GM20000 (cell line): ENCODE measurements around the gene ZNF385C.
A peak's percentile ranks its signal among the peaks of the same experiment; 100 is the strongest.
"Not testable (repeated sequence)": the region's sequence is repeated elsewhere in the genome, so short reads cannot be mapped to it uniquely, and the experiment has no call there.

Experiments used
- DNase-seq: peaks from one replicate; pipeline ENCODE4 v3.0.0; 2012; ENCODE audit warnings: low spot score
- TF ChIP-seq, protein P1 (sequence below): IDR thresholded peaks from 2 replicates; pipeline ENCODE4 v1.5.1; 2012; ENCODE audit warnings: mild to moderate bottlenecking, control low read depth; ENCODE audit errors: extremely low read depth, missing control alignments

The ZNF385C gene

DNA sequence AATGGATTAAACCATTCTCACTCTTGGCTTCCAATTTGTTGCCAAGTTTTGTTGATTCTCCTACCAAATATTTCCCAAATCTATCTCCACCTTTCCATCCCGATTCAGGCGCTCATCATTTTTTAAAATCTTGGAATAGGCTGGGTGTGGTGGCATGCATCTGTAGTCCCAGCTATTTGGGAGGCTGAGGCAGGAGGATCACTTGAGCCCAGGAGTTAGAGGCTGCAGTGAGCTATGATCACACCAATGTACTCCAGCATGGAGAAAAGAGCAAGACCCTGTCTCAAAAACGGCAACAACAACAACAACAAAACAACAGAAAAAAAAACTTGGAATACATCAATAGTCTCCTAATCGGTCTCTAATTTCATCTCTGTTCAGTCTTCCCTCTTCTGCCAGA, 79.3 kb downstream of the ZNF385C start:
- no peak for DNase-seq
- TF ChIP-seq, protein P1, sequence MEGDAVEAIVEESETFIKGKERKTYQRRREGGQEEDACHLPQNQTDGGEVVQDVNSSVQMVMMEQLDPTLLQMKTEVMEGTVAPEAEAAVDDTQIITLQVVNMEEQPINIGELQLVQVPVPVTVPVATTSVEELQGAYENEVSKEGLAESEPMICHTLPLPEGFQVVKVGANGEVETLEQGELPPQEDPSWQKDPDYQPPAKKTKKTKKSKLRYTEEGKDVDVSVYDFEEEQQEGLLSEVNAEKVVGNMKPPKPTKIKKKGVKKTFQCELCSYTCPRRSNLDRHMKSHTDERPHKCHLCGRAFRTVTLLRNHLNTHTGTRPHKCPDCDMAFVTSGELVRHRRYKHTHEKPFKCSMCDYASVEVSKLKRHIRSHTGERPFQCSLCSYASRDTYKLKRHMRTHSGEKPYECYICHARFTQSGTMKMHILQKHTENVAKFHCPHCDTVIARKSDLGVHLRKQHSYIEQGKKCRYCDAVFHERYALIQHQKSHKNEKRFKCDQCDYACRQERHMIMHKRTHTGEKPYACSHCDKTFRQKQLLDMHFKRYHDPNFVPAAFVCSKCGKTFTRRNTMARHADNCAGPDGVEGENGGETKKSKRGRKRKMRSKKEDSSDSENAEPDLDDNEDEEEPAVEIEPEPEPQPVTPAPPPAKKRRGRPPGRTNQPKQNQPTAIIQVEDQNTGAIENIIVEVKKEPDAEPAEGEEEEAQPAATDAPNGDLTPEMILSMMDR = no peak

DNA sequence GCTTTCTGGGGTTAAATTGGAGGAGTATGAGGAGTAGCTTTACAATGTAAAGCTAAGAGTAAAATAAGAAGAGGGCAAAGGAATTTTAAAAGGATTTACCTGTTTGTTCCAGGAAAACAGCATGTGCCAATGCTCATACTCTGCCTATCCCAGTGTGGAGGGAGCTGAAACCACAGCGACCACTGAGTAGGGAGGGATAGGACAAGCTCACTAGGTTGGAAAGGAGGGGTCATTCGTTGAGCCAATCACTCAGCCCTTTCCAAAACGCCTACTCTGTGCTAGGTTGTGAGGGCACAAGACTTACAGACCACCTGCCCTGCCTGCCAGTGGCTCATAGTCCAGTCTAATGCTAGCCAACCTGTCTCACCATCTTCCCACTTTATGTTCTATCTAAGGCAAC, 79.9 kb downstream of the ZNF385C start:
- TF ChIP-seq, protein P1 = no peak
- peak; percentile 3 for DNase-seq

DNA sequence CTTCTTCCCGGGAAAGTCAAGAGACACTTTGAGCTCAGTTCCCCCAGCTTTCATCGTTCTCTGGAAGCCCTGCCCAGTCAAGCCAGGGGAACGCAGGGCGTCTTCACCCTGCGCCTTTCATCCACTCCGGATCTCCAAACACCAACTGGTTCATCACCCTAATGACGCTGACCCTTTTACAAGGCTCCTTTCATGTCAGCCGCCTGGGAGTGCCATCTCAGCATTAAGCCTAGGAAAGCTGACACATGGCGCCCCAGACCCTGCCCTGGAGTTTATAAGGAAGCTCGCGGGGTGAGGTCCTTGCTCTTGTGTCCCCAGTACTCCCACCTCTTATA, 80.4 kb downstream of the ZNF385C start:
- TF ChIP-seq, protein P1 = no peak
- peak; percentile 57 for DNase-seq

DNA sequence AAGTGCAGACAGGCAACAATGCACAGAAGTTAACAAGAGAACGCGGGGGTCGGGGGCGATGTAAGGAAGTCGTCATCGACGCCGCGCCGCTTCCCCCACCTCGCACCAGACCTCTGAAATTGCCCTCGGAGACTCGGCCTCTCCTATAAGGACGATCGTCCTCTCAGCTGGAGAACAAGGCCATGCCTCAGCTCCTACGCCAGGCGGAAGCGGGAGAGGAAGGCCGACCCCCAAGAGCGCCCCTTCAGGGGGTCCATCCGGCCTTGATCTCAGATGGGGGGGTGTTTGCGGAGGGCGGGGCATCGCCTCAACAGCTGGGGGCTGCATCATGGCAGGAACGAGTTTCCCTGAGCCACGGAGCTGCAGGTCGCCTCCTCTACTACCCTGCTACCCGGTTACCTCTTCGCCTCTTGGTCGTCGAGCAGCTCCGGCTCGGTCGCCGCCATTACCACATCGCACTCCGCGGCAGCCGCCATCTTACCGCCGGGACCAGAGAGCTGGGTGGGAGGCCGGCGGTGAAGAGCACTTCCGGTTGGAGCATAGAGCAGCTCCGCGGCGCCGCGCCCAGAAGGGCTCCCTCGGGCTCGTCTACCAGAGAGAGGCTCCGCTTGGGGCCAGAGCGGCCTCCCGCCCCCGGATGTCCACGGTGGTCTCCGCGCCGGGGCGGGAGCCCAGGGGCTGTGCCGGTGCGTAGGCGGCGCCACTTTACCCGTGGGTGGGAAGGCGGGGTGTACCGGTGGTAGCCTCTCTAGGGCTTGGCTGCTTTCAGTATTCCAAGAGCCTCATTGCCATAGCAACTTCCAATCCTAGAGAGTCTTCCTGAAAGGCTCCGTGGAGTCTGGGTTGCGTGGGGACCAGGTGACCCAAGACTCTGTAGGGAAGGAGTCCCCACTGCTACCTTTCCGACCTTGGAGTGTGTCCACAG, 81.1 kb downstream of the ZNF385C start, which contains the start of gene DNAJC7:
DNAJC7 (minus strand) TSS at position 499 of the 925 bp plus-strand sequence; CDS start at position 476, 23 bp downstream.
- peak; percentile 94 for DNase-seq
- TF ChIP-seq, protein P1 = no peak

DNA sequence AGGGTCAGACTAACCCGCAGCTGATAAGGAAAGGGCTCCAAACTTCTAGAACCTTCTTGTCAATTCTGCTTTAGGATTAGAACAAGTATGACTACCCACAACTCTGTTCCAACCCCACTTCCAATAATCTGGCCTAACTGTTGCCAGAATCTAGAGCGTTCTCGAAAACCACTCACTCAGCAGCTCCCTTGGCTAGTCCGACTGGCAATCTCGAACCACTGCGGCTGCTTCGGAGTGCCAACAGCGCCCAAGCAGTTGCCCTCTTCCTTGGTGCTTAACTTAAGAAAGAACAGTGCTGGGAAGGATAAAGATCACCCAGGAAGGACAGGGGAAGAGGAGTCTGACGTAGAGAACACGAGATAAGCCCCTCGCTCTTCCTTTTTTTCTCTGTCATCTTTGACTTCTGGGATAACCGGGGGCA, 81.9 kb downstream of the ZNF385C start:
- TF ChIP-seq, protein P1 = no peak

DNA sequence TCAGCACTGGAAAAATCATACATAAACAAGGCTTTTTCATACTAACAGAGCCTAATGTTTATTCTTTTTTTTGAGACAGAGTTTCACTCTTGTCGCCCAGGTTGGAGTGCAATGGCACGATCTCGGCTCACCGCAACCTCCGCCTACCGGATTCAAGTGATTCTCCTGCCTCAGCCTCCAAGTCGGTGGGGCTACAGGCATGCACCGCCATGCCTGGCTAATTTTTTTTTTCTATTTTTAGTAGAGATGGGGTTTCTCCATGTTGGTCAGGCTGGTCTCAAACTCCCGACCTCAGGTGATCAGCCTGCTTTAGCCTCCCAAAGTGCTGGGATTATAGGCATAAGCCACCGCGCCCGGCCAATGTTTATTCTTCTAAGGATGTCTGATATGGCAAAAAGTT, 84.5 kb downstream of the ZNF385C start:
- DNase-seq = not testable (repeated sequence)

More for the DNA sequence above, 81.9 kb downstream of the ZNF385C start:
- peak; percentile 10 for DNase-seq

DNA sequence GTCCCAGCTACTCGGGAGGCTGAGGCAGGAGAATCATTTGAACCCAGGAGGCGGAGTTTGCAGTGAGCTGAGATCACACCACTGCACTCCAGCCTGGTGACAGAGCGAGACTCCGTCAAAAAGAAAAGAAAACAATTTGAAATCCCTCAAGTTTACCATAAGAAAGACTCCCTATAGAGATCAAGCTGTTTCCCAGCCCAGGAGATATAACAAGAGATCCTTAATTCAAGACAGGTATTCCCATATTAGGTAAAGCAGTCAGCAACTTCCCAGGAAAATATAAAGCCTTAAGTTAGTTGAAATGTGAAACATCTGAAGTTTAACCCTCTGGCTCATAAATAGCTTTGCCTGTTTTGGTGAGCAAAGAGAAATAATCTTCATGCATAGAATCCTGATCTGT, 85.9 kb downstream of the ZNF385C start:
- DNase-seq = not testable (repeated sequence)

DNA sequence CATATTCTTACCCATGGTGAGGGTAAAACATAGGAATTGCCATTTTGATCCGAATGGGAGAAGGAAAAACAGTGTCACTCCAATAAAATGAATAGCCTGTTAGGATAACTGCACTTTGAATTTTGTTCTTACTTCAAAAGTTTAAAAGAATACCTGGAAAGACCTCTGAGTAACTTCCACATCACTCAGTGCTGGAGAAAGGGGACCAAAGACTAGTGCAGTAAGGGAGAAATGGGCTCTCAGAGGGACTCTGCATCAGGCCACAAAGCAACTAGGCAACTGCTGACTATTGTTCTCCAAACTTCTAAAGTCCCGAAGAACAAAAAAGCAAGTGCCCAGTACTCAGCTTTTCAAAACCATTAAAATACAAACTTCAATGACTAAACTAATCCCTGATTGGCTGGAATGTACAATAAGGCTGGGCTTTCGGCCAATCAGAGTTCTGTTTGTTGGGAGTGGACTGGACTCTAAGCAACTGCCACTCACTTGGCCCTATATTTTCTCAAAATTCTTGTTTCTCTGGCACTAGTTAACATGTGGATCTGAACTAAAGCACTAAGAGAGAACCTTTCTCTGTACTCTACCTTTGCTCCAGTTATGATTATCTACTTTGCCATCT, 87.3 kb downstream of the ZNF385C start:
- DNase-seq = no peak

DNA sequence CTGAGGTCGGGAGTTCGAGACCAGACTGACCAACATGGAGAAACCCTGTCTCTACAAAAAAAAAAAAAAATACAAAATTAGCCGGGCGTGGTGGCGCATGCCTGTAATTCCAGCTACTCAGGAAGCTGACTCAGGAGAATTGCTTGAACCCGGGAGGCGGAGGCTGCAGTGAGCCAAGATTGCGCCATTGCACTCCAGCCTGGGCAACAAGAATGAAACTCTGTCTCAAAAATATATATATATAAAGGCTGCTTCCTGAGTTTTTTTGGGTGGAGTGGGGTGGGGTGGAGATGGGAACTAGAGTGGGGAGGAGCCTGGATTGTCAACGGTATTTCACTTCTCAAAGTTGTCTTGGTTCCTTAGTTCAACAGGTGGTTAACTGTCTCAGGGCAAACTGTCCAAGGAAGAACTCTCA, 88.0 kb downstream of the ZNF385C start:
- not testable (repeated sequence) for DNase-seq

More for the DNA sequence above, 87.3 kb downstream of the ZNF385C start:
- TF ChIP-seq, protein P1 = no peak
